Activated CD4-positive, alpha-beta T cell treated with anti-CD3 and anti-CD28 coated beads for 48 hours (primary cell): ENCODE measurements around the gene ECHDC3.

Experiments used
- DNase-seq: peaks from one replicate; pipeline ENCODE4 v3.0.0-alpha.2; 2020

ECHDC3 gene

GRCh38 chr10:11754173-11754572 is 12.0 kb downstream of the ECHDC3 start:
- no peak for DNase-seq

GRCh38 chr10:11754620-11755019 is 12.4 kb downstream of the ECHDC3 start:
- DNase-seq = no peak

GRCh38 chr10:11755512-11756263 is 13.5 kb downstream of the ECHDC3 start:
- DNase-seq = no peak

- no peak for DNase-seq
Observed at GRCh38 chr10:11756766-11757315, 14.7 kb downstream of the ECHDC3 start.

- DNase-seq = no peak
Observed at GRCh38 chr10:11757454-11757820, 15.3 kb downstream of the ECHDC3 start.

GRCh38 chr10:11757821-11758463 is 15.8 kb downstream of the ECHDC3 start:
- peak; percentile 92 for DNase-seq

GRCh38 chr10:11758527-11759236 is 16.5 kb downstream of the ECHDC3 start:
- DNase-seq = no peak

- no peak for DNase-seq
Observed at GRCh38 chr10:11759347-11759746, 17.2 kb downstream of the ECHDC3 start.

- no peak for DNase-seq
Observed at GRCh38 chr10:11760151-11760550, 18.0 kb downstream of the ECHDC3 start.

- DNase-seq = no peak
Observed at GRCh38 chr10:11760861-11761260, 18.7 kb downstream of the ECHDC3 start.

GRCh38 chr10:11761431-11761830 is 19.2 kb downstream of the ECHDC3 start:
- DNase-seq = no peak

- no peak for DNase-seq
Observed at GRCh38 chr10:11762706-11763500, 20.7 kb downstream of the ECHDC3 start.

- DNase-seq = no peak
Observed at GRCh38 chr10:11763501-11763861, 21.3 kb downstream of the ECHDC3 start.

GRCh38 chr10:11765141-11765540 is 23.0 kb downstream of the ECHDC3 start:
- DNase-seq = no peak

GRCh38 chr10:11772575-11773288 is 30.6 kb downstream of the ECHDC3 start:
- DNase-seq = no peak

GRCh38 chr10:11773761-11774441 is 31.7 kb downstream of the ECHDC3 start:
- DNase-seq = no peak

- DNase-seq = no peak
Observed at GRCh38 chr10:11775412-11775811, 33.2 kb downstream of the ECHDC3 start.

GRCh38 chr10:11776080-11776479 is 33.9 kb downstream of the ECHDC3 start:
- no peak for DNase-seq

GRCh38 chr10:11781114-11781513 is 38.9 kb downstream of the ECHDC3 start:
- DNase-seq = no peak

- DNase-seq = no peak
Observed at GRCh38 chr10:11782793-11783557, 40.8 kb downstream of the ECHDC3 start.

- DNase-seq = no peak
Observed at GRCh38 chr10:11783558-11783865, 41.3 kb downstream of the ECHDC3 start.
